ENCODE results near the gene PCAT7.

DNA sequence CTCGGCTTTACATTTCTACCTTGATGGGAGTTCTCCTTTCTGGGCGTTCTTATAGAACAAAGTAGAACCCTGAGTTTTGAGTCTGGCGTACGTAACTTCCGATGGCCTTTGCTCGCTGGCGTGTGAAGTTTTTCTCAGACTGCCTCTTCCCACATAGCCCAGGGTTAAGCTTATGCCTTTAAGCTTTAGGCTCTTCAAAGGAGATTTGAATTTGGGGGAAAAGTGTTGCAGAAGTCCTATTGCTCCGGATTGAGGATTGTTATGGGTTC is 52.5 kb downstream of the PCAT7 start:
- no peak for TF ChIP-seq EP300 (IDR thresholded peaks at IDR 0.05)
- TF ChIP-seq, protein P1, sequence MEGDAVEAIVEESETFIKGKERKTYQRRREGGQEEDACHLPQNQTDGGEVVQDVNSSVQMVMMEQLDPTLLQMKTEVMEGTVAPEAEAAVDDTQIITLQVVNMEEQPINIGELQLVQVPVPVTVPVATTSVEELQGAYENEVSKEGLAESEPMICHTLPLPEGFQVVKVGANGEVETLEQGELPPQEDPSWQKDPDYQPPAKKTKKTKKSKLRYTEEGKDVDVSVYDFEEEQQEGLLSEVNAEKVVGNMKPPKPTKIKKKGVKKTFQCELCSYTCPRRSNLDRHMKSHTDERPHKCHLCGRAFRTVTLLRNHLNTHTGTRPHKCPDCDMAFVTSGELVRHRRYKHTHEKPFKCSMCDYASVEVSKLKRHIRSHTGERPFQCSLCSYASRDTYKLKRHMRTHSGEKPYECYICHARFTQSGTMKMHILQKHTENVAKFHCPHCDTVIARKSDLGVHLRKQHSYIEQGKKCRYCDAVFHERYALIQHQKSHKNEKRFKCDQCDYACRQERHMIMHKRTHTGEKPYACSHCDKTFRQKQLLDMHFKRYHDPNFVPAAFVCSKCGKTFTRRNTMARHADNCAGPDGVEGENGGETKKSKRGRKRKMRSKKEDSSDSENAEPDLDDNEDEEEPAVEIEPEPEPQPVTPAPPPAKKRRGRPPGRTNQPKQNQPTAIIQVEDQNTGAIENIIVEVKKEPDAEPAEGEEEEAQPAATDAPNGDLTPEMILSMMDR (IDR thresholded peaks at IDR 0.05): no peak

Data from ovary (tissue), 3 donors.